SU-DHL-6 (cell line): ENCODE measurements around the gene MBLAC1.

Experiments
- CTCF ChIP-seq: fragments of 200-600 bp; sonication (generic); IDR thresholded peaks from one replicate; pipeline ENCODE4 v1.5.1; 2017; ENCODE audit warnings: antibody characterized with exemption, mild to moderate bottlenecking, low read length, moderate library complexity; ENCODE audit not compliant: insufficient read depth, poor library complexity, severe bottlenecking
- EZH2phosphoT487 ChIP-seq: fragments of 200-600 bp; sonication (generic), shearing (Covaris generic); conservative IDR thresholded peaks from 2 replicates; pipeline ENCODE4 v1.6.1; 2018; ENCODE audit warnings: mild to moderate bottlenecking, antibody characterized with exemption, low read length, moderate library complexity, mixed read lengths

- TF ChIP-seq CTCF (no peak), EZH2phosphoT487 (no peak)
These were observed 48.6 kb downstream of the MBLAC1 start for GRCh38 chr7:100175296-100175935.
